SU-DHL-6 (cell line): ENCODE data around the gene RABEP1.
"Not testable (repeated sequence)": the region's sequence is repeated elsewhere in the genome, so short reads cannot be mapped to it uniquely, and the experiment has no call there.

Experiments used
- H2AFZ ChIP-seq: fragments of 200-600 bp; sonication (generic); 2 replicates; pipeline ENCODE4 v1.6.1; 2014; ENCODE audit warnings: low read depth, mild to moderate bottlenecking, moderate library complexity, mixed read lengths, antibody characterized with exemption, low read length; ENCODE audit not compliant: severe bottlenecking
- H3F3A ChIP-seq: fragments of 200-600 bp; shearing (Covaris generic); 2 replicates; pipeline ENCODE4 v1.6.0; 2016; ENCODE audit warnings: antibody characterized with exemption, mild to moderate bottlenecking; ENCODE audit not compliant: insufficient read depth
- H3K27ac ChIP-seq: fragments of 200-600 bp; sonication (generic); 2 replicates; pipeline ENCODE4 v1.5.1; 2016; ENCODE audit warnings: low read depth, mild to moderate bottlenecking, low read length, moderate library complexity, mixed read lengths
- H3K27me3 ChIP-seq: fragments of 200-600 bp; sonication (generic), shearing (Covaris generic); 2 replicates; pipeline ENCODE4 v1.6.0; 2014; ENCODE audit warnings: mild to moderate bottlenecking, low read length
- H3K36me3 ChIP-seq: fragments of 200-600 bp; sonication (generic); 2 replicates; pipeline ENCODE4 v1.6.1; 2014; ENCODE audit warnings: mild to moderate bottlenecking, low read length, mixed read lengths
- H3K4me2 ChIP-seq: fragments of 300-600, 200-600 bp; shearing (Covaris generic), sonication (generic); 2 replicates; pipeline ENCODE4 v1.6.0; 2014; ENCODE audit warnings: low read length, low read depth, mild to moderate bottlenecking; ENCODE audit not compliant: poor library complexity, severe bottlenecking
- H3K4me3 ChIP-seq: fragments of 200-600 bp; sonication (generic); 2 replicates; pipeline ENCODE4 v1.5.1; 2014; ENCODE audit warnings: antibody characterized with exemption, low read length, mild to moderate bottlenecking, mixed read lengths; ENCODE audit not compliant: insufficient read depth, poor library complexity, severe bottlenecking
- H3K79me2 ChIP-seq: fragments of 200-600 bp; sonication (generic); 2 replicates; pipeline ENCODE4 v1.6.1; 2014; ENCODE audit warnings: mild to moderate bottlenecking, low read length, moderate library complexity; ENCODE audit not compliant: insufficient read depth
- H3K9ac ChIP-seq: fragments of 200-600 bp; sonication (generic); 2 replicates; pipeline ENCODE4 v1.7.0; 2014; ENCODE audit warnings: mild to moderate bottlenecking, low read length
- H3K9me2 ChIP-seq: fragments of 200-600 bp; sonication (generic); replicated peaks from 2 replicates; pipeline ENCODE4 v1.6.1; 2014; ENCODE audit warnings: low read length; ENCODE audit not compliant: insufficient read depth
- H3K9me3 ChIP-seq: fragments of 200-600 bp; sonication (generic); 2 replicates; pipeline ENCODE4 v1.6.1; 2014; ENCODE audit warnings: low read length, mixed read lengths; ENCODE audit not compliant: insufficient read depth
- H4K20me1 ChIP-seq: fragments of 200-600 bp; sonication (generic); 2 replicates; pipeline ENCODE4 v1.6.1; 2014; ENCODE audit warnings: low read depth, mild to moderate bottlenecking, antibody characterized with exemption, low read length, moderate library complexity, mixed read lengths
- EZH2phosphoT487 ChIP-seq: fragments of 200-600 bp; sonication (generic), shearing (Covaris generic); conservative IDR thresholded peaks from 2 replicates; pipeline ENCODE4 v1.6.1; 2018; ENCODE audit warnings: mild to moderate bottlenecking, antibody characterized with exemption, low read length, moderate library complexity, mixed read lengths
- TF ChIP-seq, protein P1 (sequence below): fragments of 200-600 bp; sonication (generic); IDR thresholded peaks from one replicate; pipeline ENCODE4 v1.5.1; 2017; ENCODE audit warnings: antibody characterized with exemption, mild to moderate bottlenecking, low read length, moderate library complexity; ENCODE audit not compliant: insufficient read depth, poor library complexity, severe bottlenecking

RABEP1 gene

GRCh38 chr17:5236938-5237540 lies 45.0 kb upstream of the RABEP1 start:
- H3K9me2 ChIP-seq = no peaks in the 10 kb centered on the region
- peak overlapping the region; percentile 49 for H2AFZ ChIP-seq
- TF ChIP-seq EZH2phosphoT487 = no peak
- TF ChIP-seq, protein P1, sequence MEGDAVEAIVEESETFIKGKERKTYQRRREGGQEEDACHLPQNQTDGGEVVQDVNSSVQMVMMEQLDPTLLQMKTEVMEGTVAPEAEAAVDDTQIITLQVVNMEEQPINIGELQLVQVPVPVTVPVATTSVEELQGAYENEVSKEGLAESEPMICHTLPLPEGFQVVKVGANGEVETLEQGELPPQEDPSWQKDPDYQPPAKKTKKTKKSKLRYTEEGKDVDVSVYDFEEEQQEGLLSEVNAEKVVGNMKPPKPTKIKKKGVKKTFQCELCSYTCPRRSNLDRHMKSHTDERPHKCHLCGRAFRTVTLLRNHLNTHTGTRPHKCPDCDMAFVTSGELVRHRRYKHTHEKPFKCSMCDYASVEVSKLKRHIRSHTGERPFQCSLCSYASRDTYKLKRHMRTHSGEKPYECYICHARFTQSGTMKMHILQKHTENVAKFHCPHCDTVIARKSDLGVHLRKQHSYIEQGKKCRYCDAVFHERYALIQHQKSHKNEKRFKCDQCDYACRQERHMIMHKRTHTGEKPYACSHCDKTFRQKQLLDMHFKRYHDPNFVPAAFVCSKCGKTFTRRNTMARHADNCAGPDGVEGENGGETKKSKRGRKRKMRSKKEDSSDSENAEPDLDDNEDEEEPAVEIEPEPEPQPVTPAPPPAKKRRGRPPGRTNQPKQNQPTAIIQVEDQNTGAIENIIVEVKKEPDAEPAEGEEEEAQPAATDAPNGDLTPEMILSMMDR = no peak
- H3K4me2 ChIP-seq = peak overlapping the region; percentile 5
- no peak overlapping the region for H3K4me3 ChIP-seq
- no peaks in the 10 kb centered on the region for H3K9me3 ChIP-seq
- H3K27ac ChIP-seq = peak overlapping the region; percentile 63
- peaks cover 13% of the 10 kb centered on the region for H3K79me2 ChIP-seq
- H3K36me3 ChIP-seq = no peaks in the 10 kb centered on the region
- peak overlapping the region; percentile 2; the same call in 1 of the 2 replicates for H3K9ac ChIP-seq
- H3K27me3 ChIP-seq = no peaks in the 10 kb centered on the region
- peaks cover 23% of the 10 kb centered on the region for H3F3A ChIP-seq
- H4K20me1 ChIP-seq = no peaks in the 10 kb centered on the region

DNA sequence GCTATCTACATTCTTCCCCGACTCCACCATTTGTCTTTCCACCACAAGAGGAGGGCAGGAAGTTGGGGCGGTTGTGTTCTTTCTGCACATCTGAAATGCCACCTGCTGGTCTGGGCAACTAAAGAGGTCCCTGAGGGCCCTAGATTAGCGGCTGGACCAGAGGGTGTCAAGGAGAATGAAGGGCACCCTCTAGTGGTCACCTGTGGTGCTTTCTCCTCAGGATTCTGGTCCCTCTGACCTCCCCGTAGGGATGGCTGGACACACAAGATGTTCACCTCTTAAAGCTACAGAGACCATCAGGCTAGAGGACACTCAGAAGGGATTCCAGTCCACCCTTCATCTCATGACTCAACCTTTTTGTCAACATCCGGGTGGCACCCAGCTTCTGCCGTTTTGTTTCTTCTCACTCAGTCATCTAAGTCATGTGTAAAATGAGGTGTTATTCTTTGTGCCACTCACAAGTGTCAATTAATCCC lies 44.5 kb upstream of the RABEP1 start:
- H2AFZ ChIP-seq = peak overlapping the region; percentile 49
- no peaks in the 10 kb centered on the region for H3K36me3 ChIP-seq
- peaks cover 26% of the 10 kb centered on the region for H3F3A ChIP-seq
- H3K79me2 ChIP-seq = peaks cover 9% of the 10 kb centered on the region; the same call in 1 of the 2 replicates
- peak overlapping the region; percentile 63 for H3K27ac ChIP-seq
- no peaks in the 10 kb centered on the region for H3K9me3 ChIP-seq
- H3K4me3 ChIP-seq = no peak overlapping the region
- H3K4me2 ChIP-seq = peak overlapping the region; percentile 5
- H3K9ac ChIP-seq = no peak overlapping the region
- TF ChIP-seq EZH2phosphoT487 = no peak
- TF ChIP-seq, protein P1 = peak; percentile 97
- no peaks in the 10 kb centered on the region for H4K20me1 ChIP-seq
- H3K9me2 ChIP-seq = no peaks in the 10 kb centered on the region
- no peaks in the 10 kb centered on the region for H3K27me3 ChIP-seq

GRCh38 chr17:5238333-5238732 lies 43.8 kb upstream of the RABEP1 start:
- Histone ChIP-seq H3K9me2 (no peaks in the 10 kb centered on the region), H3K36me3 (no peaks in the 10 kb centered on the region), H3K4me2 (no peak overlapping the region), H3K27ac (no peak overlapping the region), H4K20me1 (no peaks in the 10 kb centered on the region), H3F3A (peaks cover 26% of the 10 kb centered on the region), H3K27me3 (no peaks in the 10 kb centered on the region), H3K4me3 (no peak overlapping the region), H3K9me3 (no peaks in the 10 kb centered on the region), H2AFZ (no peak overlapping the region), H3K79me2 (0 out of 2 replicates have a peak, but pooled peaks cover 4% of the 10 kb centered on the region), H3K9ac (no peak overlapping the region)
- no peak for TF ChIP-seq EZH2phosphoT487
- TF ChIP-seq, protein P1 = no peak

DNA sequence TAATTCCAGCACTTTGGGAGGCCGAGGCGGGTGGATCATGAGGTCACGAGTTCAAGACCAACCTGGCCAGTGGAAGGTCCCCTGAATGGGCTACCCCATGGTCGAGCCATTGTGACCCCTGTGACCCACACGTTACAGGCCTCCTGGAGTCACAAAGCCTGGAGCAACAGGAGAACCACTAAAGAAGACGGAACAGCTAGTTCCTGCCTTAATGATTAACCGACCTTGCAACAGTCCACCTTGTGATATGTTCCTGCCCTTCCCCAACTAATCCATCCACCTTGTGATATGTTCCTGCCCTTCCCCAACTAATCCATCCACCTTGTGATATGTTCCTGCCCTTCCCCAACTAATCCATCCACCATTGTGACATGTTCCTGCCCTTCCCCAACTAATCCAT lies 42.3 kb upstream of the RABEP1 start:
- H2AFZ ChIP-seq, H4K20me1 ChIP-seq, H3K4me3 ChIP-seq, H3K36me3 ChIP-seq, H3K9ac ChIP-seq, H3K27me3 ChIP-seq, H3K9me2 ChIP-seq, H3K9me3 ChIP-seq, H3K4me2 ChIP-seq, H3K79me2 ChIP-seq, H3K27ac ChIP-seq: not testable (repeated sequence)
- H3F3A ChIP-seq = peaks cover 20% of the 10 kb centered on the region
